GM23248 (cell line): Measurements from ENCODE around the gene IL21R. TPM values are rescaled to one million over a fixed set of nuclear protein-coding genes. Genes with fewer than 3 reads are reported as not detected.

Experiments used
- DNase-seq: peaks from one replicate; pipeline ENCODE4 v3.0.0-alpha.2; 2015
- H2AFZ ChIP-seq: fragments of 200-600 bp; sonication (generic); 2 replicates; pipeline ENCODE4 v1.6.1; 2016; ENCODE audit warnings: antibody characterized with exemption
- H3F3A ChIP-seq: fragments of 200-600 bp; sonication (generic); 2 replicates; pipeline ENCODE4 v1.6.1; 2016; ENCODE audit warnings: mild to moderate bottlenecking, antibody characterized with exemption, mixed run types; ENCODE audit not compliant: insufficient read depth
- H3K27ac ChIP-seq: fragments of 200-600 bp; sonication (generic); 2 replicates; pipeline ENCODE4 v1.5.1; 2016; ENCODE audit warnings: mild to moderate bottlenecking
- H3K27me3 ChIP-seq: fragments of 200-600 bp; sonication (generic); replicated peaks from 2 replicates; pipeline ENCODE4 v1.6.1; 2016; ENCODE audit warnings: mild to moderate bottlenecking; ENCODE audit not compliant: insufficient read depth
- H3K36me3 ChIP-seq: fragments of 200-600 bp; sonication (generic); 2 replicates; pipeline ENCODE4 v1.6.1; 2016; ENCODE audit warnings: low read depth, mild to moderate bottlenecking
- H3K4me1 ChIP-seq: fragments of 200-600 bp; sonication (generic); 2 replicates; pipeline ENCODE4 v1.6.1; 2016; ENCODE audit warnings: mild to moderate bottlenecking; ENCODE audit not compliant: insufficient read depth
- H3K4me2 ChIP-seq: fragments of 200-600 bp; sonication (generic); one replicate; pipeline ENCODE4 v1.6.1; 2016; ENCODE audit warnings: mild to moderate bottlenecking; ENCODE audit not compliant: unreplicated experiment
- H3K4me3 ChIP-seq: fragments of 200-600 bp; sonication (generic); 2 replicates; pipeline ENCODE4 v1.5.1; 2016; ENCODE audit warnings: mild to moderate bottlenecking
- H3K79me2 ChIP-seq: fragments of 200-600 bp; sonication (generic); 2 replicates; pipeline ENCODE4 v1.6.1; 2016; ENCODE audit warnings: mild to moderate bottlenecking; ENCODE audit not compliant: insufficient read depth
- H3K9ac ChIP-seq: fragments of 200-600 bp; sonication (generic); 2 replicates; pipeline ENCODE4 v1.6.1; 2016; ENCODE audit warnings: mild to moderate bottlenecking
- H3K9me2 ChIP-seq: fragments of 200-600 bp; sonication (generic); 2 replicates; pipeline ENCODE4 v1.6.1; 2016; ENCODE audit warnings: mixed run types, mild to moderate bottlenecking, moderate library complexity; ENCODE audit not compliant: insufficient read depth
- H3K9me3 ChIP-seq: fragments of 200-600 bp; sonication (generic); one replicate; pipeline ENCODE4 v1.6.1; 2017; ENCODE audit warnings: low read depth
- H4K20me1 ChIP-seq: fragments of 200-600 bp; sonication (generic); 2 replicates; pipeline ENCODE4 v1.6.0; 2016; ENCODE audit not compliant: insufficient read depth
- EZH2 ChIP-seq: fragments of 200-600 bp; sonication (generic); IDR thresholded peaks from 2 replicates; pipeline ENCODE4 v1.6.1; 2018; ENCODE audit warnings: antibody characterized with exemption, mild to moderate bottlenecking; ENCODE audit not compliant: insufficient read depth, poor library complexity, severe bottlenecking
- EZH2phosphoT487 ChIP-seq: fragments of 200-600 bp; sonication (generic); IDR thresholded peaks from 2 replicates; pipeline ENCODE4 v1.6.1; 2018; ENCODE audit warnings: antibody characterized with exemption, moderate library complexity, mild to moderate bottlenecking, low read depth; ENCODE audit not compliant: insufficient read depth
- WGBS, 2 experiments: methylation state at CpG; one replicate each; pipeline ENCODE4 v1.1.6; 2015 to 2017; ENCODE audit warnings: low lambda C conversion rate in 2 of 2, low coverage in 1 of 2; ENCODE audit errors: missing lambda C conversion rate in 2 of 2; 5-methylcytosine and 5-hydroxymethylcytosine counted together
- in situ Hi-C: fragments of 300-500 bp; cut with MboI; formaldehyde crosslinking; loops from 2 replicates; pipeline ENCODE4 v1.15.0; 2020
- polyA plus RNA-seq: library from polyadenylated mRNA; unstranded; fragments of >200 nt; fragmentation: Nextera tagmentation; extraction: Ambion mirVana; gene quantifications from 2 replicates; pipeline ENCODE4 v1.2.1, GENCODE V29; 2016
- total RNA-seq: library from RNA; depleted of rRNA; stranded (reverse); fragments of >200 nt; shearing (Covaris generic); gene quantifications from 2 replicates; pipeline ENCODE4 v1.2.3, GENCODE V29; 2014

The IL21R gene
- total and polyA plus RNA-seq, 2 experiments from 2014 or later = 1.2 to 1.5 TPM

- TF ChIP-seq EZH2phosphoT487 (no peak), EZH2 (no peak)
- H3K9me2 ChIP-seq = no peaks in the 10 kb centered on the region
- H3F3A ChIP-seq = no peaks in the 10 kb centered on the region
- no peaks in the 10 kb centered on the region for H3K79me2 ChIP-seq
- H3K9ac ChIP-seq = no peak overlapping the region
- no peaks in the 10 kb centered on the region for H3K4me1 ChIP-seq
- in situ Hi-C loops = no loop called here
- no peaks in the 10 kb centered on the region for H4K20me1 ChIP-seq
- H3K9me3 ChIP-seq = no peaks in the 10 kb centered on the region
- 78 to 83% methylated on average over 14 to 16 of the region's 16 CpGs for WGBS, 2 experiments
- no peak overlapping the region for H3K4me3 ChIP-seq
- no peak for DNase-seq
- no peaks in the 10 kb centered on the region for H3K27me3 ChIP-seq
- H2AFZ ChIP-seq = no peak overlapping the region
- no peak overlapping the region for H3K27ac ChIP-seq
- H3K36me3 ChIP-seq = peaks cover 6% of the 10 kb centered on the region; the same call in 1 of the 2 replicates
- H3K4me2 ChIP-seq = no peak overlapping the region
Observed at GRCh38 chr16:27461483-27462171, 59.7 kb downstream of the IL21R start.

DNA sequence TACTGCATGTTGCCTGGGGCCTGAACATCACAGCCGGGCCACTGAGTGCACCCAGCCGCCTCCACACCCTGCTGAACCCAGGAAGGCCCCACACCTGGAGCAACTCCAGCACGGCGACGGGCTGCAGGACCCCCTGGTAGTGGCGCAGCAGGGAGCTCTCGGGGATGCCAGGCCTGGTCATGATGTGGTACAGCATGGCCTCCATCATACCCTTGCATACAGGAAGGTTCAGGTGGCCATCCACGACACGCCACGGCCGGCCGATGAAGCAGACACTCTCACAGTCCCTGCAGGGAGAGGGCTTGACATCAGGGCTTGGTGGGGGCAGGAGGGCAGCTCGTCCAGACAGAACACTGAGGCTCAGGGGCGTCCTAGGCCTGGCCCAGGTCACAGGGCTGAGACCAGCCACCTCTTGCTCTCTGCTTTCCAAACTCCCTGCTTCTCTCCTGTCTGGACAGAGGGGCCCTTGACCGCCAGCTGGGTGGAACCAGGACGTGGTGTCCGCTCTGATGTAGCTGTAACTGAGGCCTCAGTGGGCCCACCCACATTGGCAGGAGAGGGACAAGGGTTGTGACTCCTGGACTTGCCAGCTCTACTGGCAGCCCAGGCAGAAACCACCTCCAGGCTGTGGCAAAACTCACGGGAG, 60.3 kb downstream of the IL21R start:
- TF ChIP-seq EZH2phosphoT487 (no peak), EZH2 (no peak)
- H3K36me3 ChIP-seq = peaks cover 7% of the 10 kb centered on the region
- no peaks in the 10 kb centered on the region for H3K79me2 ChIP-seq
- H4K20me1 ChIP-seq = no peaks in the 10 kb centered on the region
- H3K9ac ChIP-seq = no peak overlapping the region
- H3K9me3 ChIP-seq = no peaks in the 10 kb centered on the region
- H3F3A ChIP-seq = no peaks in the 10 kb centered on the region
- no peak overlapping the region for H2AFZ ChIP-seq
- H3K4me3 ChIP-seq = no peak overlapping the region
- H3K4me1 ChIP-seq = no peaks in the 10 kb centered on the region
- in situ Hi-C loops = no loop called here
- DNase-seq = no peak
- H3K27ac ChIP-seq = no peak overlapping the region
- H3K9me2 ChIP-seq = no peaks in the 10 kb centered on the region
- H3K4me2 ChIP-seq = no peak overlapping the region
- no peaks in the 10 kb centered on the region for H3K27me3 ChIP-seq
- WGBS, 2 experiments = 81% methylated on average over 18 of the region's 18 CpGs

GRCh38 chr16:27462846-27463682, 61.1 kb downstream of the IL21R start:
- Histone ChIP-seq H3K27me3 (no peaks in the 10 kb centered on the region), H3K79me2 (no peaks in the 10 kb centered on the region), H3K4me1 (no peaks in the 10 kb centered on the region), H4K20me1 (no peaks in the 10 kb centered on the region), H3F3A (no peaks in the 10 kb centered on the region), H3K4me2 (no peak overlapping the region), H3K9me3 (no peaks in the 10 kb centered on the region), H2AFZ (no peak overlapping the region), H3K27ac (no peak overlapping the region), H3K9me2 (no peaks in the 10 kb centered on the region), H3K9ac (no peak overlapping the region), H3K4me3 (no peak overlapping the region), H3K36me3 (peaks cover 15% of the 10 kb centered on the region)
- WGBS, 2 experiments = 85 to 89% methylated on average over 22 to 23 of the region's 24 CpGs
- in situ Hi-C loops = no loop called here
- no peak for DNase-seq
- TF ChIP-seq EZH2 (no peak), EZH2phosphoT487 (no peak)

DNA sequence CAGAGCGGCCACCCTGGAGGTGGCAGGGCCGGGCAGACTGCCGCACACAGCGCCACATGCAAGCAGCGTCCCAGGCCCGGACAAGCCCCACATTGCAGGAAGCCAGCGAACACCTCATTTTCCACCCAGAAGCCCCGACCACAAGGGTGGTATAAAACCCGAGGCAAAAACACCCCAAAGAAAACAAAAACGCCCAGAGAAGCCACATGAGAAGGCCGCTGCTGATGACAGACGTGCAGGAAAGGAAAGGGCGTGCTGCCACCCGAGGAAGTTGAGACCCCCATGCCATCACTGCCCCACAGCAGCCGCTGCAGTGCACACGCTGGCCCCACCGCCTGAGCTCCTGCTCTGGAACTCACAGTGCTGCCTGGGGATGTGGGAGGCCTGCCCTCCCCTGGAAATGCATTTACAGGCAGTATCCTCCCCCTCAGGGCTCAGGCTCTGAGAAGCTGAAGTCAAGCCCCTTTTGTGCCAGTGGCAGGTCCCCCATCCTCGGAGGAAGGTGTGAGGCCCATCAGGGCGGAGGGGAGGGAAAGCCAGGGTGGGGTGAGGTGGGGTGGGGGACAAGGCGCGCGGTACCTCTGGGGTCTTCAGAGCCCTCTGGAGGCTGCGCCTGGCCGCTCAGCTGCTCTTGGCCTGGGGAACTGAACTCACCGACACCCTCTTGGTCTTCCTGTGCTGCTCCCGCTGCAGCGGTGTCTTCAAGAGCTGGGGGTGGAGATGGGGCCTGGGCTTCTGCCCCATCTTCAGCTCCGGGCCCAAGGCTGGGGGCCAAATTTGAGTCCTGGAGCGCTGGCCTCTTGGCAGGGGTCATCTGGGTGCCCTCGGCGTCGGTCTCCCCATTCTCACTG, 62.0 kb downstream of the IL21R start:
- Histone ChIP-seq H2AFZ (no peak overlapping the region), H3K4me3 (no peak overlapping the region), H3K27ac (no peak overlapping the region), H3F3A (no peaks in the 10 kb centered on the region), H4K20me1 (no peaks in the 10 kb centered on the region), H3K9me2 (no peaks in the 10 kb centered on the region), H3K36me3 (peaks cover 23% of the 10 kb centered on the region), H3K9ac (no peak overlapping the region), H3K9me3 (no peaks in the 10 kb centered on the region), H3K4me1 (no peaks in the 10 kb centered on the region), H3K79me2 (no peaks in the 10 kb centered on the region), H3K4me2 (no peak overlapping the region), H3K27me3 (no peaks in the 10 kb centered on the region)
- TF ChIP-seq EZH2 (no peak), EZH2phosphoT487 (no peak)
- in situ Hi-C loops = no loop called here
- DNase-seq = no peak
- 92 to 95% methylated on average over 25 to 32 of the region's 32 CpGs for whole genome bisulfite sequencing, 2 experiments
